PFSK-1 (cell line): ENCODE measurements around the gene LMTK3.

Experiments used
- POLR2AphosphoS5 ChIP-seq: IDR thresholded peaks from 2 replicates; pipeline ENCODE4 v1.6.1; 2012; ENCODE audit warnings: low read depth, mild to moderate bottlenecking, control low read depth, low read length, moderate library complexity
- REST ChIP-seq, 2 experiments: IDR thresholded peaks; 2 replicates each; pipeline versions ENCODE4 v1.6.1 to v1.8.0; 2011 to 2012; ENCODE audit warnings: low read depth in 2 of 2, low read length in 2 of 2, control low read depth in 1 of 2, inconsistent platforms in 1 of 2, mild to moderate bottlenecking in 1 of 2, moderate library complexity in 1 of 2; ENCODE audit not compliant: insufficient read depth in 1 of 2
- TAF1 ChIP-seq: IDR thresholded peaks from 2 replicates; pipeline ENCODE4 v1.6.1; 2012; ENCODE audit warnings: low read length, control low read depth, borderline replicate concordance; ENCODE audit not compliant: insufficient read depth

DNA sequence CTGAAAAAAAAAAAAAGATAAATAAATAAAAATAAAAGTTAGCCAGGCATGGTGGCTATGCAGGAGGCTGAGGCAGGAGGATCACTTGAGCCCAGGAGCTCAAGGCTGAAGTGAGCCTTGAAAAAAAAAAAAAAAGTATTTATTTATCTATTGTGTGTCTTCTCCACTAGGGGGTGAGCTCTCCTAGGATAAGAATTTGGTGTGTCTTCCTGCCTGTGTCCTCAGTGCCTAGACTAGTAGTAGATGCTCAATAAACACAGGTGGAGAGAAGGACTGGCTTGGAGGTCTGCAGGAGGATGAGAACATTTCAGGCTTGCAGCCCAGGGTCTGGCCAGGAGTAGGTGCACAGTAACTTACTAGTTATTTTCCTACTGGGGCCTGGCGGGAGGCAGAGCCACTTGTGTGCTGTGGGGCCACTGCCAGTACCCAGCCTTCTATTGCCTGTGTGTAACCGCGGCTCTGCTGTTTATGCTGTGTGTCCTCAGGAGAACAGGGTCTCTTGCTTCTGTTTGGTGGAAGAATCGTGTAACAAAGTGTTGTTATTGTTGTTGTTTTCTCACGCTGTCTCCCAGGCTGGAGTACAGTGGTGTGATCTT, 5.4 kb downstream of the LMTK3 start:
- TF ChIP-seq TAF1 (no peak), POLR2AphosphoS5 (no peak), REST (IDR thresholded peaks at IDR 0.05; ENCODE audit: insufficient read depth in 1 of 2, low read depth in 2 of 2, low read length in 2 of 2) (no peak)
